ENCODE results near the gene KRT77.

DNA sequence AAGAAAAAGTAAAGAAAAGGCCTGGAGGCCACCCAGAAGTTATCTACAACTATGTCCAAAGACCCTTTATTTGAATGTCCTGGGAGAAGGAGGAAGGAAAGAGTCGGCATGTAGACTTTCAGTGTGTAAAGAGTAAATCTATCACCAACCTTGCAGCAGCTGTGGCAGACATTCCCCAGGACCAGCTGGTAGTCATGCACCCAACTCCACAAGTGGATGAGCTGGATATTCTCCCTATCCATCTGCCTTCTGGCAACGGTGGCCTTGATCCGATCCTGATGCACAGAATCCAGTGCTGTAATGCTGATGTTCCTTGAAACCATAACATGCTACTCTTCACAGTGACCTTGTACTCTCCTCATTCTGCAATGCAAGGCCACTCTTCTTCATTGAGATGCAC is 46.5 kb upstream of the KRT77 start:
- TF ChIP-seq, protein P1, sequence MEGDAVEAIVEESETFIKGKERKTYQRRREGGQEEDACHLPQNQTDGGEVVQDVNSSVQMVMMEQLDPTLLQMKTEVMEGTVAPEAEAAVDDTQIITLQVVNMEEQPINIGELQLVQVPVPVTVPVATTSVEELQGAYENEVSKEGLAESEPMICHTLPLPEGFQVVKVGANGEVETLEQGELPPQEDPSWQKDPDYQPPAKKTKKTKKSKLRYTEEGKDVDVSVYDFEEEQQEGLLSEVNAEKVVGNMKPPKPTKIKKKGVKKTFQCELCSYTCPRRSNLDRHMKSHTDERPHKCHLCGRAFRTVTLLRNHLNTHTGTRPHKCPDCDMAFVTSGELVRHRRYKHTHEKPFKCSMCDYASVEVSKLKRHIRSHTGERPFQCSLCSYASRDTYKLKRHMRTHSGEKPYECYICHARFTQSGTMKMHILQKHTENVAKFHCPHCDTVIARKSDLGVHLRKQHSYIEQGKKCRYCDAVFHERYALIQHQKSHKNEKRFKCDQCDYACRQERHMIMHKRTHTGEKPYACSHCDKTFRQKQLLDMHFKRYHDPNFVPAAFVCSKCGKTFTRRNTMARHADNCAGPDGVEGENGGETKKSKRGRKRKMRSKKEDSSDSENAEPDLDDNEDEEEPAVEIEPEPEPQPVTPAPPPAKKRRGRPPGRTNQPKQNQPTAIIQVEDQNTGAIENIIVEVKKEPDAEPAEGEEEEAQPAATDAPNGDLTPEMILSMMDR (IDR thresholded peaks at IDR 0.05), result no peak
- TF ChIP-seq POLR2AphosphoS5 (IDR thresholded peaks at IDR 0.05) (no peak), POLR2A (IDR thresholded peaks at IDR 0.05) (no peak)

All from breast epithelium (tissue), 3 donors.